IMR-90 (cell line): ENCODE results near the gene PERM1. TPM values are rescaled to one million over a fixed set of nuclear protein-coding genes. Genes with fewer than 3 reads are reported as not detected.

Source experiments
- ATAC-seq: fragments of 200-7000 bp; cut with Tn5 transposase; 2 replicates; pipeline ENCODE4 v1.9.1; 2020; ENCODE audit warnings: low read depth, mild to moderate bottlenecking, moderate library complexity
- BruUV-seq: library from RNA; stranded (reverse); fragments of 400-500 nt; replicated peaks from 2 replicates; lab custom pipeline; 2021; lab: Mats Ljungman, UMichigan
- CTCF ChIA-PET: fragments of 300-600 bp; formaldehyde crosslinking; extraction: SDS; loops from one replicate; lab custom pipeline; 2021; ENCODE audit warnings: antibody characterized with exemption; lab: Yijun Ruan, JAX
- POLR2A ChIA-PET: fragments of 300-600 bp; sonication (Branson Sonifier 250); formaldehyde crosslinking; loops from one replicate; lab custom pipeline; 2022; ENCODE audit warnings: antibody characterized with exemption; ENCODE audit not compliant: unreplicated experiment; lab: Charles Lee
- DNase-seq: peaks from one replicate; pipeline ENCODE4 v3.0.0; 2013
- H2AFZ ChIP-seq: replicated peaks from 2 replicates; pipeline ENCODE3; 2013; ENCODE audit warnings: low read length, mild to moderate bottlenecking; ENCODE audit not compliant: poor library complexity
- H2AK5ac ChIP-seq: 2 replicates; pipeline ENCODE4 v1.6.1; 2013; ENCODE audit warnings: low read depth, low read length, inconsistent platforms
- H2AK9ac ChIP-seq: replicated peaks from 2 replicates; pipeline ENCODE3; 2013; ENCODE audit warnings: mild to moderate bottlenecking, low read depth, low read length, moderate library complexity; ENCODE audit not compliant: poor library complexity
- H2BK120ac ChIP-seq: 2 replicates; pipeline ENCODE4 v1.6.1; 2013; ENCODE audit warnings: low read depth, low read length, inconsistent platforms
- H2BK15ac ChIP-seq: 3 replicates; pipeline ENCODE4 v1.6.1; 2013; ENCODE audit warnings: low read depth, low read length, inconsistent platforms
- H2BK20ac ChIP-seq: 2 replicates; pipeline ENCODE4 v1.6.1; 2013; ENCODE audit warnings: low read depth, mild to moderate bottlenecking, inconsistent platforms, low read length, moderate library complexity
- H2BK5ac ChIP-seq: 2 replicates; pipeline ENCODE4 v1.6.1; 2013; ENCODE audit warnings: mild to moderate bottlenecking, low read depth, low read length, inconsistent platforms; ENCODE audit not compliant: poor library complexity, severe bottlenecking
- H3K14ac ChIP-seq: replicated peaks from 2 replicates; pipeline ENCODE4 v1.6.1; 2013; ENCODE audit warnings: low read depth, low read length, inconsistent platforms
- H3K18ac ChIP-seq: 2 replicates; pipeline ENCODE4 v1.6.1; 2013; ENCODE audit warnings: low read depth, low read length, control low read depth
- H3K23ac ChIP-seq: 2 replicates; pipeline ENCODE4 v1.6.1; 2013; ENCODE audit warnings: low read depth, low read length, inconsistent platforms
- H3K27ac ChIP-seq: 2 replicates; pipeline ENCODE4 v1.5.1; 2013; ENCODE audit warnings: mild to moderate bottlenecking, control low read depth, low read length; ENCODE audit not compliant: insufficient read depth
- H3K27me3 ChIP-seq: 2 replicates; pipeline ENCODE4 v1.6.1; 2013; ENCODE audit warnings: low read length; ENCODE audit not compliant: control insufficient read depth, insufficient read depth
- H3K36me3 ChIP-seq: 2 replicates; pipeline ENCODE4 v1.6.1; 2013; ENCODE audit warnings: low read length, mixed read lengths; ENCODE audit not compliant: control insufficient read depth, insufficient read depth
- H3K4ac ChIP-seq: 2 replicates; pipeline ENCODE4 v1.6.1; 2013; ENCODE audit warnings: low read depth, low read length, inconsistent platforms
- H3K4me1 ChIP-seq: 2 replicates; pipeline ENCODE4 v1.6.1; 2013; ENCODE audit warnings: low read length, mixed read lengths; ENCODE audit not compliant: control insufficient read depth, insufficient read depth
- H3K4me2 ChIP-seq: 2 replicates; pipeline ENCODE4 v1.6.1; 2013; ENCODE audit warnings: low read depth, mild to moderate bottlenecking, control low read depth, low read length, moderate library complexity
- H3K4me3 ChIP-seq: 2 replicates; pipeline ENCODE4 v1.5.1; 2013; ENCODE audit warnings: low read depth, mild to moderate bottlenecking, control low read depth, low read length, moderate library complexity; ENCODE audit not compliant: insufficient read depth
- H3K56ac ChIP-seq: 2 replicates; pipeline ENCODE4 v1.6.1; 2013; ENCODE audit warnings: low read length, inconsistent platforms; ENCODE audit not compliant: insufficient read depth; ENCODE audit errors: extremely low read depth
- H3K79me1 ChIP-seq, 2 experiments: 2 replicates each; pipeline ENCODE4 v1.6.1; 2013; ENCODE audit warnings: low read length in 2 of 2, inconsistent platforms in 1 of 2, low read depth in 1 of 2
- H3K9ac ChIP-seq: 2 replicates; pipeline ENCODE4 v1.6.1; 2013; ENCODE audit warnings: low read depth, low read length, control low read depth
- H3K9me1 ChIP-seq: 2 replicates; pipeline ENCODE4 v1.6.1; 2013; ENCODE audit warnings: low read length, inconsistent platforms; ENCODE audit not compliant: insufficient read depth
- H3K9me3 ChIP-seq: 2 replicates; pipeline ENCODE4 v1.6.1; 2013; ENCODE audit warnings: low read length; ENCODE audit not compliant: control insufficient read depth, insufficient read depth
- H4K20me1 ChIP-seq: 2 replicates; pipeline ENCODE4 v1.6.1; 2013; ENCODE audit warnings: low read length, inconsistent platforms; ENCODE audit not compliant: insufficient read depth
- H4K5ac ChIP-seq: 2 replicates; pipeline ENCODE4 v1.6.1; 2013; ENCODE audit warnings: mild to moderate bottlenecking, low read depth, low read length, control low read depth
- H4K8ac ChIP-seq, 2 experiments: 2 replicates each; pipeline ENCODE4 v1.6.1; 2013; ENCODE audit warnings: low read depth in 2 of 2, low read length in 2 of 2, control low read depth in 1 of 2, inconsistent platforms in 1 of 2
- H4K91ac ChIP-seq: 2 replicates; pipeline ENCODE4 v1.6.1; 2013; ENCODE audit warnings: low read depth, low read length, inconsistent platforms; ENCODE audit not compliant: insufficient read depth
- BHLHE40 ChIP-seq: fragments of 150-350 bp; IDR thresholded peaks from 2 replicates; pipeline ENCODE4 v1.6.1; 2016; ENCODE audit warnings: mild to moderate bottlenecking, low read depth, low read length
- WGBS, 2 experiments: methylation state at CpG; one replicate each; pipeline versions ENCODE4 v1.1.5 to v1.1.7; 2013; ENCODE audit warnings: missing lambda C conversion rate in 2 of 2; ENCODE audit not compliant: insufficient read length in 1 of 2; ENCODE audit errors: extremely low coverage in 2 of 2; 5-methylcytosine and 5-hydroxymethylcytosine counted together
- dilution Hi-C: fragments of 300-500 bp; cut with HindIII; formaldehyde crosslinking; loops from one replicate; pipeline ENCODE4 v1.14.3; 2018; ENCODE audit warnings: low sequenced_read_pairs; ENCODE audit not compliant: unreplicated experiment
- in situ Hi-C: fragments of 300-500 bp; cut with MboI; formaldehyde crosslinking; loops from 3 replicates; pipeline ENCODE4 v1.14.3; 2019; ENCODE audit warnings: low sequenced_read_pairs, inconsistent platforms, mixed read lengths
- intact Hi-C: fragments of 100-400 bp; cut with micrococcal nuclease; formaldehyde crosslinking; loops from 2 replicates; pipeline ENCODE4 v1.10.0; 2022
- polyA plus RNA-seq, 3 experiments: library from polyadenylated mRNA; depleted of rRNA; stranded (reverse); fragments of >200 nt; gene quantifications; 2 replicates each; pipeline ENCODE4 v1.2.3, GENCODE V29; 2012; ENCODE audit warnings: low replicate concordance in 1 of 3
- total RNA-seq: library from RNA; depleted of rRNA; stranded (reverse); fragments of >200 nt; gene quantifications from 2 replicates; pipeline ENCODE4 v1.2.3, GENCODE V29; 2012
- TF ChIP-seq, protein P1 (sequence below): conservative IDR thresholded peaks from 2 replicates; pipeline ENCODE4 v1.5.1; 2012; ENCODE audit warnings: mild to moderate bottlenecking, low read depth, low read length, improper control_type of control experiment

PERM1 gene
- total and polyA plus RNA-seq, 2 of the 4 experiments (the other 2 are of a cell fraction): not detected

- Histone ChIP-seq H4K91ac (no peak overlapping the region), H3K27me3 (no peaks in the 10 kb centered on the region), H3K9me3 (no peaks in the 10 kb centered on the region), H3K79me1 (peaks cover 9 to 24% of the 10 kb centered on the region in 2 experiments; a peak in 3 of 4 replicates), H2BK20ac (no peak overlapping the region), H3K9ac (no peak overlapping the region), H3K14ac (no peak overlapping the region), H3K18ac (no peak overlapping the region), H4K8ac (peak overlapping the region in 1 of 2 experiments; percentile 15; a peak in 1 of 4 replicates), H3K9me1 (peaks cover 6% of the 10 kb centered on the region; the same call in 1 of the 2 replicates), H3K4ac (no peak overlapping the region), H4K5ac (no peak overlapping the region), H3K56ac (no peak overlapping the region), H2AK5ac (peak overlapping the region; percentile 50; the same call in 1 of the 2 replicates), H3K4me3 (no peak overlapping the region), H4K20me1 (peaks cover 4% of the 10 kb centered on the region; the same call in 1 of the 2 replicates), H3K27ac (no peak overlapping the region), H2BK15ac (no peak overlapping the region), H3K4me2 (no peak overlapping the region), H3K36me3 (no peaks in the 10 kb centered on the region), H3K4me1 (peaks cover 8% of the 10 kb centered on the region), H2AFZ (peak overlapping the region; percentile 72), H3K23ac (no peak overlapping the region), H2AK9ac (peak overlapping the region; percentile 77), H2BK5ac (peak overlapping the region; percentile 44), H2BK120ac (no peak overlapping the region)
- intact Hi-C loops (loop anchor here (5.0 kb wide), 1 partner anchor 52 kb away; no protein-coding TSS in a partner anchor), in situ Hi-C loops (no loop called here), dilution Hi-C loops (no loop called here)
- peak; percentile 66 for DNase-seq
- CTCF ChIA-PET: interaction anchor here (0.5 kb wide), 1 partner anchor 135 kb away, joined by 3 read pairs; no protein-coding TSS in a partner anchor
- POLR2A ChIA-PET: no interaction called here
- peak; percentile 31; the same call in 1 of the 2 replicates for TF ChIP-seq BHLHE40
- TF ChIP-seq, protein P1, sequence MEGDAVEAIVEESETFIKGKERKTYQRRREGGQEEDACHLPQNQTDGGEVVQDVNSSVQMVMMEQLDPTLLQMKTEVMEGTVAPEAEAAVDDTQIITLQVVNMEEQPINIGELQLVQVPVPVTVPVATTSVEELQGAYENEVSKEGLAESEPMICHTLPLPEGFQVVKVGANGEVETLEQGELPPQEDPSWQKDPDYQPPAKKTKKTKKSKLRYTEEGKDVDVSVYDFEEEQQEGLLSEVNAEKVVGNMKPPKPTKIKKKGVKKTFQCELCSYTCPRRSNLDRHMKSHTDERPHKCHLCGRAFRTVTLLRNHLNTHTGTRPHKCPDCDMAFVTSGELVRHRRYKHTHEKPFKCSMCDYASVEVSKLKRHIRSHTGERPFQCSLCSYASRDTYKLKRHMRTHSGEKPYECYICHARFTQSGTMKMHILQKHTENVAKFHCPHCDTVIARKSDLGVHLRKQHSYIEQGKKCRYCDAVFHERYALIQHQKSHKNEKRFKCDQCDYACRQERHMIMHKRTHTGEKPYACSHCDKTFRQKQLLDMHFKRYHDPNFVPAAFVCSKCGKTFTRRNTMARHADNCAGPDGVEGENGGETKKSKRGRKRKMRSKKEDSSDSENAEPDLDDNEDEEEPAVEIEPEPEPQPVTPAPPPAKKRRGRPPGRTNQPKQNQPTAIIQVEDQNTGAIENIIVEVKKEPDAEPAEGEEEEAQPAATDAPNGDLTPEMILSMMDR: no peak
- BruUV-seq: no TSS peak
- ATAC-seq: peak; percentile 61
- WGBS, 2 experiments: 73% methylated on average over 3 of the region's 21 CpGs; no CpG with 5 or more reads in 1 of the 2 experiments
Observed at GRCh38 chr1:1004780-1005697, 23.1 kb upstream of the PERM1 start.
